Keratinocyte (primary cell): Measurements from ENCODE around the gene KIF17. TPM values are rescaled to one million over a fixed set of nuclear protein-coding genes. Genes with fewer than 3 reads are reported as not detected.

Experiments used
- DNase-seq: peaks from one replicate; pipeline ENCODE4 v3.0.0-alpha.2; 2011; ENCODE audit warnings: low read depth, missing footprints, low spot score
- FAIRE-seq: peaks from 2 replicates; lab custom pipeline; 2011; peaks lifted over from hg19 to GRCh38; lab: Jason Lieb, UNC
- H2AFZ ChIP-seq: 2 replicates; pipeline ENCODE4 v1.6.0; 2012; ENCODE audit warnings: low read length, control low read depth, inconsistent platforms; ENCODE audit not compliant: control insufficient read depth
- H3K27ac ChIP-seq: 2 replicates; pipeline ENCODE4 v1.5.1; 2011; ENCODE audit warnings: low read length; ENCODE audit not compliant: control insufficient read depth, insufficient read depth
- H3K27me3 ChIP-seq: 3 replicates; pipeline ENCODE4 v1.6.0; 2011; ENCODE audit warnings: low read length; ENCODE audit not compliant: control insufficient read depth, insufficient read depth; ENCODE audit errors: extremely low read depth
- H3K36me3 ChIP-seq, 2 experiments: 2 replicates in 1 of 2; 3 replicates in 1 of 2; pipeline ENCODE4 v1.5.1; 2011; ENCODE audit warnings: low read length in 2 of 2, mild to moderate bottlenecking in 1 of 2; ENCODE audit not compliant: control insufficient read depth in 2 of 2, insufficient read depth in 2 of 2; ENCODE audit errors: extremely low read depth in 1 of 2
- H3K4me1 ChIP-seq: 3 replicates; pipeline ENCODE4 v1.5.1; 2011; ENCODE audit warnings: low read length; ENCODE audit not compliant: control insufficient read depth, insufficient read depth; ENCODE audit errors: extremely low read depth
- H3K4me2 ChIP-seq: 3 replicates; pipeline ENCODE4 v1.6.0; 2011; ENCODE audit warnings: low read depth, low read length; ENCODE audit not compliant: control insufficient read depth, insufficient read depth; ENCODE audit errors: extremely low read depth
- H3K4me3 ChIP-seq, 3 experiments: fragments of 200-600 bp in 1 of 3; sonication (generic) in 1 of 3; 2 replicates in 2 of 3; 3 replicates in 1 of 3; pipeline ENCODE4 v1.5.1; 2011 to 2016; ENCODE audit warnings: low read length in 3 of 3, mild to moderate bottlenecking in 3 of 3, control low read depth in 2 of 3, inconsistent platforms in 1 of 3, low read depth in 1 of 3, mixed read lengths in 1 of 3, mixed run types in 1 of 3, moderate library complexity in 1 of 3; ENCODE audit not compliant: control insufficient read depth in 2 of 3, insufficient read depth in 2 of 3; ENCODE audit errors: extremely low read depth in 1 of 3
- H3K79me2 ChIP-seq: 2 replicates; pipeline ENCODE4 v1.6.0; 2012; ENCODE audit warnings: low read length; ENCODE audit not compliant: control insufficient read depth, insufficient read depth
- H3K9ac ChIP-seq: 3 replicates; pipeline ENCODE4 v1.6.0; 2011; ENCODE audit warnings: low read length; ENCODE audit not compliant: control insufficient read depth, insufficient read depth; ENCODE audit errors: extremely low read depth
- H3K9me1 ChIP-seq: 3 replicates; pipeline ENCODE4 v1.6.0; 2011; ENCODE audit warnings: low read length; ENCODE audit not compliant: control insufficient read depth, insufficient read depth; ENCODE audit errors: extremely low read depth
- H3K9me3 ChIP-seq: 2 replicates; pipeline ENCODE4 v1.5.1; 2012; ENCODE audit warnings: low read depth, low read length; ENCODE audit not compliant: control insufficient read depth
- H4K20me1 ChIP-seq: 3 replicates; pipeline ENCODE4 v1.6.0; 2011; ENCODE audit warnings: low read length; ENCODE audit not compliant: control insufficient read depth, insufficient read depth; ENCODE audit errors: extremely low read depth
- EZH2 ChIP-seq: IDR thresholded peaks from one replicate; pipeline ENCODE4 v1.6.1; 2012; ENCODE audit warnings: inconsistent platforms, mild to moderate bottlenecking, low read length, moderate library complexity
- dilution Hi-C: fragments of 300-500 bp; cut with MboI; formaldehyde crosslinking; loops from one replicate; pipeline ENCODE4 v1.7.0; 2020; ENCODE audit warnings: low sequenced_read_pairs; ENCODE audit not compliant: extremely low pct_ligation_motif_present
- polyA plus RNA-seq, 5 experiments: library from polyadenylated mRNA; depleted of rRNA in 3 of 5; stranded (reverse) in 3 of 5; stranded (forward) in 1 of 5; unstranded in 1 of 5; fragments of >200 nt; gene quantifications; 1 replicate in 1 of 5; 2 replicates in 3 of 5; 3 replicates in 1 of 5; pipeline versions ENCODE4 v1.2.1 to v1.2.3, GENCODE V29; 2011 to 2012; ENCODE audit warnings: missing spikeins in 2 of 5, low read depth in 1 of 5, low replicate concordance in 1 of 5
- TF ChIP-seq, protein P1 (sequence below), 3 experiments: IDR thresholded peaks in 1 of 3; conservative IDR thresholded peaks in 1 of 3; optimal IDR thresholded peaks in 1 of 3; 2 replicates in 2 of 3; 3 replicates in 1 of 3; pipeline versions ENCODE3 to v1.5.1; 2011; ENCODE audit warnings: low read length in 3 of 3, mild to moderate bottlenecking in 3 of 3, moderate library complexity in 2 of 3, control low read depth in 1 of 3, inconsistent platforms in 1 of 3; ENCODE audit not compliant: insufficient read depth in 2 of 3; ENCODE audit errors: extremely low read depth in 1 of 3

The KIF17 gene
- polyA plus RNA-seq, 1 donor (not counting 4 experiments of a cell fraction or from before 2014, with no cell fraction given): 0.90 TPM

DNA sequence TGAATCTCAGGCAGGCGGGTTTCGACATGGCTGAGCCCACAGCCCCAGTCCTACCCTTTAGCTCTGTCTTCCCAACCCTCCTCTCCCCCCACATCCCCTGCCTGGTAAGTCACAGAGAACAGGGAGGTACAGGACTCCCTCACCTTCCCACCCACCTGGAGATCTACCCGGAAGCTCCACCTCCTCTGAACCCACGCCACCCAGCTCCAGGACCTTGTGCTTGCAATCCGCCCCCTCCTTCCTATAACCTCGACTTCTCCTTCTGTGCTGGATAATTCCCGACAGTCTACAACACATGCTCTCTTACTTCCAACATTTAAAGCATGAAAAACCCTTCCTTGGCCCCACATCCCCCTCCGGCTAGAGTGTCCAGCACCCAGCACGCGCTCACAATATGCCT, 22.3 kb downstream of the KIF17 start:
- Histone ChIP-seq H3K4me2 (no peak overlapping the region), H3K79me2 (no peaks in the 10 kb centered on the region), H3K36me3 (peaks cover 0 to 10% of the 10 kb centered on the region in 2 experiments), H3K9me1 (no peaks in the 10 kb centered on the region), H3K27me3 (no peaks in the 10 kb centered on the region), H3K4me1 (peaks cover 23% of the 10 kb centered on the region), H3K9me3 (no peaks in the 10 kb centered on the region), H2AFZ (no peak overlapping the region), H3K4me3 (no peak overlapping the region), H3K27ac (no peak overlapping the region), H3K9ac (no peak overlapping the region), H4K20me1 (no peaks in the 10 kb centered on the region)
- TF ChIP-seq, protein P1, sequence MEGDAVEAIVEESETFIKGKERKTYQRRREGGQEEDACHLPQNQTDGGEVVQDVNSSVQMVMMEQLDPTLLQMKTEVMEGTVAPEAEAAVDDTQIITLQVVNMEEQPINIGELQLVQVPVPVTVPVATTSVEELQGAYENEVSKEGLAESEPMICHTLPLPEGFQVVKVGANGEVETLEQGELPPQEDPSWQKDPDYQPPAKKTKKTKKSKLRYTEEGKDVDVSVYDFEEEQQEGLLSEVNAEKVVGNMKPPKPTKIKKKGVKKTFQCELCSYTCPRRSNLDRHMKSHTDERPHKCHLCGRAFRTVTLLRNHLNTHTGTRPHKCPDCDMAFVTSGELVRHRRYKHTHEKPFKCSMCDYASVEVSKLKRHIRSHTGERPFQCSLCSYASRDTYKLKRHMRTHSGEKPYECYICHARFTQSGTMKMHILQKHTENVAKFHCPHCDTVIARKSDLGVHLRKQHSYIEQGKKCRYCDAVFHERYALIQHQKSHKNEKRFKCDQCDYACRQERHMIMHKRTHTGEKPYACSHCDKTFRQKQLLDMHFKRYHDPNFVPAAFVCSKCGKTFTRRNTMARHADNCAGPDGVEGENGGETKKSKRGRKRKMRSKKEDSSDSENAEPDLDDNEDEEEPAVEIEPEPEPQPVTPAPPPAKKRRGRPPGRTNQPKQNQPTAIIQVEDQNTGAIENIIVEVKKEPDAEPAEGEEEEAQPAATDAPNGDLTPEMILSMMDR (optimal IDR thresholded peaks at IDR 0.05 in 1 of 3, IDR thresholded peaks at IDR 0.05 in 1 of 3, conservative IDR thresholded peaks at IDR 0.05 in 1 of 3; ENCODE audit: extremely low read depth in 1 of 3, insufficient read depth in 2 of 3, low read length in 3 of 3): no peak
- no peak for TF ChIP-seq EZH2
- FAIRE-seq (no peak), DNase-seq (no peak)
- dilution Hi-C loops: no loop called here

DNA sequence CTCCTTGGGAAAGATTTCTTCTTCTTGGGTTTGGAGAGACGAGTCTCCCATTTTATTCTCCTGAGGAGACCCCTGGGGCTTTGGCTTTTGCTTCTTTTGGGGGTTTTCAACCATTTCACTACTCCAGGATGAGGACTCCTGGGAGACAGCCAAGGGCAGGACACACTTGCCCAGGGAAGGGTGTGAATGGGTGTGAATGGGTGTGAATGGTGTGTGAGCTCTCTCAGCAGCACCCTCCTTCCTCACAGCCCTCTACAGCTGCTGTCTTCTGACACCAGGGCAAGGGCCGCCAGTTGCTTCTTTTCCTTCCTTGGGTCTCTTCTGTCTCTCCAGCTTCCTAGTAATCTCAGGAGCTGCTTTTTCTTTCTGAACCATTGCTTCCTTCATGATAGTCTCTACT, 24.2 kb downstream of the KIF17 start:
- H3K9me3 ChIP-seq: no peaks in the 10 kb centered on the region
- H4K20me1 ChIP-seq: no peaks in the 10 kb centered on the region
- no peak overlapping the region for H3K4me3 ChIP-seq
- FAIRE-seq (no peak), DNase-seq (no peak)
- peaks cover 0 to 11% of the 10 kb centered on the region in 2 experiments for H3K36me3 ChIP-seq
- no peak overlapping the region for H3K9ac ChIP-seq
- peaks cover 19% of the 10 kb centered on the region for H3K4me1 ChIP-seq
- dilution Hi-C loops: no loop called here
- H3K79me2 ChIP-seq: no peaks in the 10 kb centered on the region
- no peak overlapping the region for H3K4me2 ChIP-seq
- H3K9me1 ChIP-seq: no peaks in the 10 kb centered on the region
- no peak overlapping the region for H3K27ac ChIP-seq
- H2AFZ ChIP-seq: no peak overlapping the region
- H3K27me3 ChIP-seq: no peaks in the 10 kb centered on the region
- TF ChIP-seq EZH2: no peak
- TF ChIP-seq, protein P1 (optimal IDR thresholded peaks at IDR 0.05 in 1 of 3, IDR thresholded peaks at IDR 0.05 in 1 of 3, conservative IDR thresholded peaks at IDR 0.05 in 1 of 3; ENCODE audit: extremely low read depth in 1 of 3, insufficient read depth in 2 of 3, low read length in 3 of 3): no peak
